HEK293 (cell line): Measurements from ENCODE around the gene RBM18.

Experiments used
- CTCF ChIA-PET: fragments of 350-600 bp; formaldehyde crosslinking; extraction: SDS; loops from one replicate; lab custom pipeline; 2021; ENCODE audit warnings: antibody characterized with exemption; lab: Yijun Ruan, JAX
- POLR2A ChIA-PET: fragments of 300-600 bp; formaldehyde crosslinking; extraction: SDS; loops from one replicate; lab custom pipeline; 2020; ENCODE audit warnings: antibody characterized with exemption, inconsistent platforms; lab: Yijun Ruan, JAX
- H3K27ac ChIP-seq: fragments of 200-500 bp; sonication (Bioruptor generic); 2 replicates; pipeline ENCODE4 v1.5.1; 2014; ENCODE audit warnings: low read depth, low read length, control low read depth, inconsistent platforms; ENCODE audit errors: extremely low read depth
- H3K36me3 ChIP-seq, 2 experiments: fragments of 200-500 bp in 1 of 2; sonication (Bioruptor generic) in 1 of 2; 1 replicate in 1 of 2; 2 replicates in 1 of 2; pipeline ENCODE4 v1.5.1; 2014 to 2017; ENCODE audit warnings: inconsistent platforms in 2 of 2, low read length in 2 of 2; ENCODE audit not compliant: control insufficient read depth in 2 of 2, insufficient read depth in 1 of 2
- H3K4me1 ChIP-seq: fragments of 200-500 bp; sonication (Bioruptor generic); 2 replicates; pipeline ENCODE4 v1.5.1; 2014; ENCODE audit warnings: mild to moderate bottlenecking, low read length, inconsistent platforms; ENCODE audit not compliant: control insufficient read depth, insufficient read depth
- H3K4me3 ChIP-seq: 2 replicates; pipeline ENCODE4 v1.5.1; 2011; ENCODE audit warnings: low read depth, mild to moderate bottlenecking, control low read depth, low read length, moderate library complexity
- H3K9me3 ChIP-seq: fragments of 200-500 bp; sonication (Bioruptor generic); 2 replicates; pipeline ENCODE4 v1.5.1; 2014; ENCODE audit warnings: low read depth, low read length, inconsistent platforms; ENCODE audit not compliant: control insufficient read depth, insufficient read depth
- ELK4 ChIP-seq: IDR thresholded peaks from 2 replicates; pipeline ENCODE4 v1.6.1; 2011; ENCODE audit warnings: mild to moderate bottlenecking, low read depth, low read length, borderline replicate concordance
- GLIS1 ChIP-seq: fragments of 450-650 bp; formaldehyde crosslinking; IDR thresholded peaks from 2 replicates; pipeline ENCODE4 v1.5.1; 2016; ENCODE audit warnings: missing biosample characterization, missing genetic modification characterization
- PRDM10 ChIP-seq: fragments of 450-650 bp; formaldehyde crosslinking; IDR thresholded peaks from 2 replicates; pipeline ENCODE4 v1.5.1; 2016; ENCODE audit warnings: missing biosample characterization, missing genetic modification characterization
- RBAK ChIP-seq: fragments of 450-650 bp; formaldehyde crosslinking; IDR thresholded peaks from 2 replicates; pipeline ENCODE4 v1.5.1; 2016; ENCODE audit warnings: missing biosample characterization, missing genetic modification characterization
- SETDB1 ChIP-seq: IDR thresholded peaks from one replicate; pipeline ENCODE4 v1.6.1; 2017; ENCODE audit warnings: mild to moderate bottlenecking, low read length, moderate library complexity, mixed read lengths; ENCODE audit not compliant: insufficient read length
- SP7 ChIP-seq: fragments of 450-650 bp; formaldehyde crosslinking; IDR thresholded peaks from 2 replicates; pipeline ENCODE4 v1.5.1; 2016; ENCODE audit warnings: missing biosample characterization, missing genetic modification characterization
- ZBTB17 ChIP-seq: fragments of 450-650 bp; formaldehyde crosslinking; IDR thresholded peaks from 2 replicates; pipeline ENCODE4 v1.5.1; 2016; ENCODE audit warnings: missing biosample characterization, missing genetic modification characterization
- ZNF302 ChIP-seq: fragments of 450-650 bp; formaldehyde crosslinking; IDR thresholded peaks from 2 replicates; pipeline ENCODE4 v1.5.1; 2016; ENCODE audit warnings: missing biosample characterization, missing genetic modification characterization, low read depth
- ZNF324 ChIP-seq: fragments of 450-650 bp; formaldehyde crosslinking; IDR thresholded peaks from 2 replicates; pipeline ENCODE4 v1.5.1; 2016; ENCODE audit warnings: missing biosample characterization, missing genetic modification characterization
- ZNF37A ChIP-seq: fragments of 450-650 bp; IDR thresholded peaks from 2 replicates; pipeline ENCODE4 v1.5.1; 2018; ENCODE audit warnings: missing biosample characterization, missing genetic modification characterization
- ZNF514 ChIP-seq: fragments of 450-650 bp; formaldehyde crosslinking; IDR thresholded peaks from 2 replicates; pipeline ENCODE4 v1.5.1; 2016; ENCODE audit warnings: missing biosample characterization, missing genetic modification characterization
- ZNF629 ChIP-seq: fragments of 450-650 bp; formaldehyde crosslinking; IDR thresholded peaks from 2 replicates; pipeline ENCODE4 v1.5.1; 2017; ENCODE audit warnings: missing biosample characterization, missing genetic modification characterization
- ZNF76 ChIP-seq: fragments of 450-650 bp; formaldehyde crosslinking; IDR thresholded peaks from 2 replicates; pipeline ENCODE4; 2016; ENCODE audit warnings: low read depth, missing biosample characterization, missing genetic modification characterization, borderline replicate concordance
- TF ChIP-seq, protein P1 (sequence below): fragments of 450-650 bp; formaldehyde crosslinking; IDR thresholded peaks from 2 replicates; pipeline ENCODE4 v1.5.1; 2016; ENCODE audit warnings: missing biosample characterization, missing genetic modification characterization

The RBM18 gene

DNA sequence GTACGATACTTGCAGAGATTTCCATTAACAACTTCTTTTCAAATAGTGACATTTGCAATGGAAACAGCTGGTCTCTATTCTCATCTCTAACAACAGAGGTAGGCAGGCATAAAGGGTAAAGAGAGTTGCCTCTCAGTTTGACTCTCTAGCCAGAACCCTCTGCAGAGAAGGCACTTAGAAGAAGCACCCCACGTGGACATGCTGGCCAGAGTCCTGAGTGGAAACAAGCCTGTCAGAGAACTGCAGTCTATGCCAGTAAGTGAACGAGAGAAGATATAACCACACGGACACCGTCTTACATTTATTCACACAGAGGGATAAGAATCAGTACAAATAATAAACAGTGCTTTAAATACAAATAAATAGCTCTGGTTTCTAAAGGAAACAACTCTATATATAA lies 24.9 kb downstream of the RBM18 start (continued):
- no peak for TF ChIP-seq RBAK

GRCh38 chr9:122236681-122237080 lies 28.0 kb downstream of the RBM18 start:
- POLR2A ChIA-PET = no interaction called here
- Histone ChIP-seq H3K27ac (no peak overlapping the region), H3K9me3 (no peaks in the 10 kb centered on the region), H3K4me3 (no peak overlapping the region), H3K36me3 (peaks cover 5 to 20% of the 10 kb centered on the region in 2 experiments; a peak in 2 of 3 replicates), H3K4me1 (no peaks in the 10 kb centered on the region)
- CTCF ChIA-PET = no interaction called here
- TF ChIP-seq ZNF629 (tag by site-specific recombination) (0 out of 2 replicates have a peak, but pooled peaks have one; percentile 14), ELK4 (no peak)

DNA sequence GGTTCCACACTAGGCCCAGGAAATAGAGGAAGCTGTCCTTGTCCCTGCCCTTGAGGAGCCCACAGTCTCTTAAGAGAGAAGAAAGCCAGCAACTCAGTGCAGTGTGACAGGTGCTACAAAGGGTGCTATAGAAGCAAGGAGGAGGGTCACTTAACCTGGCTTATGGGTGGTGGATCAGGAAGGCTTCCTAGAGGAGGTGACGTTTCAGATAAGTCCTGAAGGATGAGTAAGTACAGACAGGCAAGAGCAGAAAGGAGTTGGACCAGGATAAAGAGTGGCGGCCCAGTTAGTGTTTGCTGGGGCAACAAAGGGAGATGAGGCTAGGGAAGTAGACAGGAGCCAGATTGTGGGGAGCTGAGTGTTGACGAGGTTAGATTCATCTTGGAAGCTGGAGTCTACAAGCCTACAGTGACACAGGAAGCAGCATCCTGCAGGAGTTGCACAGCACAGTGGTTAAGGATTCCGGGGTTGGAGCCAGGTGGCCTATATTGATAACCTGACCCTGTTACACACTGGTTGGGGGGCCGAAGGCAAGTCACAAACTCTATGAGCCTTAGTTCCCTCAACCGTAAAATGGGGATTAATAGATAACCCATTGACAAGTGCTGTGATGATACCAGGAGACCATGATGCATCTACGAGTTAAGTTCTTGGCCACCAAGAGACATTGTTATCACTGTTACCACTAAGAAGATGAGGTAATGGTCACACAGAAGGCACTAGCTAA lies 30.5 kb downstream of the RBM18 start:
- no peaks in the 10 kb centered on the region for H3K36me3 ChIP-seq
- H3K4me3 ChIP-seq = no peak overlapping the region
- no peaks in the 10 kb centered on the region for H3K4me1 ChIP-seq
- ChIA-PET CTCF (no interaction called here), POLR2A (no interaction called here)
- TF ChIP-seq SP7 (tag by site-specific recombination) = no peak
- TF ChIP-seq ZNF302 (tag by site-specific recombination) = no peak
- TF ChIP-seq, protein P1, sequence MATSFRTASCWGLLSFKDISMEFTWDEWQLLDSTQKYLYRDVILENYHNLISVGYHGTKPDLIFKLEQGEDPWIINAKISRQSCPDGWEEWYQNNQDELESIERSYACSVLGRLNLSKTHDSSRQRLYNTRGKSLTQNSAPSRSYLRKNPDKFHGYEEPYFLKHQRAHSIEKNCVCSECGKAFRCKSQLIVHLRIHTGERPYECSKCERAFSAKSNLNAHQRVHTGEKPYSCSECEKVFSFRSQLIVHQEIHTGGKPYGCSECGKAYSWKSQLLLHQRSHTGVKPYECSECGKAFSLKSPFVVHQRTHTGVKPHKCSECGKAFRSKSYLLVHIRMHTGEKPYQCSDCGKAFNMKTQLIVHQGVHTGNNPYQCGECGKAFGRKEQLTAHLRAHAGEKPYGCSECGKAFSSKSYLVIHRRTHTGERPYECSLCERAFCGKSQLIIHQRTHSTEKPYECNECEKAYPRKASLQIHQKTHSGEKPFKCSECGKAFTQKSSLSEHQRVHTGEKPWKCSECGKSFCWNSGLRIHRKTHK (tag by site-specific recombination) = no peak
- no peak for TF ChIP-seq ZBTB17
- no peak for TF ChIP-seq ZNF514 (tag by site-specific recombination)
- TF ChIP-seq SETDB1 = no peak
- TF ChIP-seq ZNF76 (tag by site-specific recombination) = no peak
- H3K9me3 ChIP-seq = no peaks in the 10 kb centered on the region
- H3K27ac ChIP-seq = no peak overlapping the region

DNA sequence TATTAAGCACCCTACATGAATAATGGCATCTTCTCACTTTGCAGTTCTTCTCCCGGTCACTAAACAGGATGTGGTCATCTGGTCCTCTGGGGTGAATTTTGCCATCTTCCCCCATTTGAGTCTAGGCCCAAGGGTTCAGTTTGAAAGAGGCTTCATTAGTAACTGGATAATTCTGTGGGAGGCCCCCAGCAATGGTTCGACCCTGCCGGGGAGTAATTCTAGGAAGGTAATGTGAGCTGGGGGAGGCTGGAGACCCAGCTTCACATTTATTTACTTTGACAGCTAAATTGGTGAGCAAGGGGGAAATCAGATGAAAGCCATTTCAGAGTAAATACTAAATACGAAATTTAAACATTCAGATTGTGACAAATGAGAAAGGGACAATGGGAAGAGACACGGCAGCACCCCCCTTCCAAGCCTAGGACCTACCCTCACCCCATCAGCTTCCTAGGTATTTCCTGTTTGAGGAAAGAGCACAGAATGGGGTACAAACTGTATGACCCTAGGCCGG lies 31.8 kb downstream of the RBM18 start:
- Histone ChIP-seq H3K36me3 (no peaks in the 10 kb centered on the region), H3K27ac (no peak overlapping the region), H3K4me3 (no peak overlapping the region), H3K9me3 (no peaks in the 10 kb centered on the region), H3K4me1 (no peaks in the 10 kb centered on the region)
- POLR2A ChIA-PET = no interaction called here
- CTCF ChIA-PET = interaction anchor here (1.4 to 1.5 kb wide), 2 partner anchors 59 to 134 kb away, joined by 3 read pairs; no protein-coding TSS in a partner anchor
- TF ChIP-seq GLIS1 (tag by site-specific recombination) (0 out of 2 replicates have a peak, but pooled peaks have one; percentile 15), PRDM10 (tag by site-specific recombination) (peak; percentile 94), ZNF37A (tag by site-specific recombination) (no peak), ZNF324 (tag by site-specific recombination) (no peak)
